Activated CD8-positive, alpha-beta memory T cell treated with anti-CD3 and anti-CD28 coated beads for 24 hours (primary cell): ENCODE results near the gene TSPAN17.
"Not testable (repeated sequence)": the region's sequence is repeated elsewhere in the genome, so short reads cannot be mapped to it uniquely, and the experiment has no call there.

ENCODE experiments used
- DNase-seq: peaks from one replicate; pipeline ENCODE4 v3.0.0-alpha.2; 2020

Gene TSPAN17

GRCh38 chr5:176647030-176647842 lies at the start of gene TSPAN17:
TSPAN17 (plus strand) TSS chr5:176647484; CDS start chr5:176647616, 132 bp downstream.
- peak; percentile 100 for DNase-seq

GRCh38 chr5:176599749-176600430 lies 47.4 kb upstream of the TSPAN17 start:
- DNase-seq = not testable (repeated sequence)

GRCh38 chr5:176601901-176602482 lies 45.3 kb upstream of the TSPAN17 start:
- no peak for DNase-seq

GRCh38 chr5:176603091-176603490 lies 44.2 kb upstream of the TSPAN17 start:
- DNase-seq = no peak

- DNase-seq = no peak
Observed at GRCh38 chr5:176606032-176606431, 41.3 kb upstream of the TSPAN17 start.

- no peak for DNase-seq
Observed at GRCh38 chr5:176606875-176607274, 40.4 kb upstream of the TSPAN17 start.

GRCh38 chr5:176608142-176608705 lies 39.1 kb upstream of the TSPAN17 start:
- no peak for DNase-seq

- no peak for DNase-seq
Observed at GRCh38 chr5:176608937-176609723, 38.2 kb upstream of the TSPAN17 start.

GRCh38 chr5:176609724-176610434 lies 37.4 kb upstream of the TSPAN17 start, which contains the start of gene GPRIN1:
GPRIN1 (minus strand) TSS chr5:176610156; CDS start chr5:176599834, 10,322 bp downstream.
- DNase-seq = peak; percentile 86

GRCh38 chr5:176610435-176610773 lies 36.9 kb upstream of the TSPAN17 start:
- no peak for DNase-seq

- DNase-seq = peak; percentile 68
Observed at GRCh38 chr5:176611435-176611834, 35.8 kb upstream of the TSPAN17 start.

- no peak for DNase-seq
Observed at GRCh38 chr5:176612008-176612407, 35.3 kb upstream of the TSPAN17 start.

GRCh38 chr5:176612855-176613254 lies 34.4 kb upstream of the TSPAN17 start:
- no peak for DNase-seq

- no peak for DNase-seq
Observed at GRCh38 chr5:176614805-176615478, 32.3 kb upstream of the TSPAN17 start.

- no peak for DNase-seq
Observed at GRCh38 chr5:176616511-176616910, 30.8 kb upstream of the TSPAN17 start.

- DNase-seq = no peak
Observed at GRCh38 chr5:176618783-176619182, 28.5 kb upstream of the TSPAN17 start.

GRCh38 chr5:176619203-176619568 lies 28.1 kb upstream of the TSPAN17 start:
- peak; percentile 88 for DNase-seq

GRCh38 chr5:176619569-176620332 lies 27.5 kb upstream of the TSPAN17 start:
- DNase-seq = no peak

GRCh38 chr5:176620333-176620981 lies 26.8 kb upstream of the TSPAN17 start:
- no peak for DNase-seq

GRCh38 chr5:176621661-176622079 lies 25.6 kb upstream of the TSPAN17 start:
- DNase-seq = no peak
